ENCODE measurements around the gene CD74. TPM values are rescaled to one million over a fixed set of nuclear protein-coding genes. Genes with fewer than 3 reads are reported as not detected.
A peak's percentile ranks its signal among the peaks of the same experiment; 100 is the strongest.
"Not testable (repeated sequence)": the region's sequence is repeated elsewhere in the genome, so short reads cannot be mapped to it uniquely, and the experiment has no call there.

Gene CD74
- 161 TPM for total RNA-seq
- polyA plus RNA-seq, result 554 TPM

- Histone ChIP-seq H3K36me3 (ENCODE audit: insufficient read depth) (no peaks in the 10 kb centered on the region), H3K4me1 (ENCODE audit: insufficient read depth) (no peaks in the 10 kb centered on the region), H3K27ac (ENCODE audit: low read depth) (peak within 1 kb of the TSS; percentile 34), H3K4me3 (ENCODE audit: low read depth, low read length) (peak within 1 kb of the TSS; percentile 28)
- WGBS, result 21% methylated on average over 20 of the region's 20 CpGs
- no peak for DNase-seq (ENCODE audit: extremely low spot score)
Measured at GRCh38 chr5:150412319-150413175, at the start of gene CD74. TSS of gene CD74 (minus strand) at chr5:150412910. CDS start at chr5:150412749, 161 bp downstream.

GRCh38 chr5:150461231-150461630, 48.5 kb upstream of the CD74 start:
- H3K4me1 ChIP-seq (ENCODE audit: insufficient read depth), result peaks cover 2% of the 10 kb centered on the region
- H3K4me3 ChIP-seq (ENCODE audit: low read depth, low read length), result no peak overlapping the region
- no peak for DNase-seq (ENCODE audit: extremely low spot score)
- H3K27ac ChIP-seq (ENCODE audit: low read depth), result no peak overlapping the region
- WGBS, result 59% methylated on average over 2 of the region's 2 CpGs
- H3K36me3 ChIP-seq (ENCODE audit: insufficient read depth), result no peaks in the 10 kb centered on the region

GRCh38 chr5:150460781-150461180, 48.1 kb upstream of the CD74 start:
- no peaks in the 10 kb centered on the region for H3K36me3 ChIP-seq (ENCODE audit: insufficient read depth)
- H3K4me3 ChIP-seq (ENCODE audit: low read depth, low read length), result no peak overlapping the region
- 47% methylated on average over 2 of the region's 2 CpGs for WGBS
- no peak for DNase-seq (ENCODE audit: extremely low spot score)
- no peak overlapping the region for H3K27ac ChIP-seq (ENCODE audit: low read depth)
- H3K4me1 ChIP-seq (ENCODE audit: insufficient read depth), result peaks cover 2% of the 10 kb centered on the region

GRCh38 chr5:150458802-150459557, 46.3 kb upstream of the CD74 start:
- DNase-seq (ENCODE audit: extremely low spot score), result no peak
- no peak overlapping the region for H3K4me3 ChIP-seq (ENCODE audit: low read depth, low read length)
- peaks cover 2% of the 10 kb centered on the region for H3K4me1 ChIP-seq (ENCODE audit: insufficient read depth)
- H3K27ac ChIP-seq (ENCODE audit: low read depth), result no peak overlapping the region
- H3K36me3 ChIP-seq (ENCODE audit: insufficient read depth), result no peaks in the 10 kb centered on the region
- 22% methylated on average over 36 of the region's 36 CpGs for WGBS

- DNase-seq (ENCODE audit: extremely low spot score), result no peak
- Histone ChIP-seq H3K4me3 (ENCODE audit: low read depth, low read length) (no peak overlapping the region), H3K4me1 (ENCODE audit: insufficient read depth) (peaks cover 2% of the 10 kb centered on the region), H3K27ac (ENCODE audit: low read depth) (no peak overlapping the region), H3K36me3 (ENCODE audit: insufficient read depth) (no peaks in the 10 kb centered on the region)
- WGBS, result 92% methylated on average over 16 of the region's 16 CpGs
Measured at GRCh38 chr5:150457562-150458240, 45.0 kb upstream of the CD74 start.

GRCh38 chr5:150457121-150457520, 44.4 kb upstream of the CD74 start:
- no peak overlapping the region for H3K27ac ChIP-seq (ENCODE audit: low read depth)
- peaks cover 2% of the 10 kb centered on the region for H3K4me1 ChIP-seq (ENCODE audit: insufficient read depth)
- no peak for DNase-seq (ENCODE audit: extremely low spot score)
- H3K4me3 ChIP-seq (ENCODE audit: low read depth, low read length), result no peak overlapping the region
- 59% methylated on average over 6 of the region's 6 CpGs for WGBS
- H3K36me3 ChIP-seq (ENCODE audit: insufficient read depth), result no peaks in the 10 kb centered on the region

GRCh38 chr5:150454492-150455229, 42.0 kb upstream of the CD74 start:
- no peak for DNase-seq (ENCODE audit: extremely low spot score)
- 79% methylated on average over 9 of the region's 9 CpGs for WGBS
- H3K4me3 ChIP-seq (ENCODE audit: low read depth, low read length), result no peak overlapping the region
- H3K36me3 ChIP-seq (ENCODE audit: insufficient read depth), result no peaks in the 10 kb centered on the region
- H3K27ac ChIP-seq (ENCODE audit: low read depth), result no peak overlapping the region
- peaks cover 2% of the 10 kb centered on the region for H3K4me1 ChIP-seq (ENCODE audit: insufficient read depth)

GRCh38 chr5:150454027-150454426, 41.3 kb upstream of the CD74 start:
- H3K36me3 ChIP-seq (ENCODE audit: insufficient read depth); H3K4me1 ChIP-seq (ENCODE audit: insufficient read depth); H3K4me3 ChIP-seq (ENCODE audit: low read depth, low read length); DNase-seq (ENCODE audit: extremely low spot score); H3K27ac ChIP-seq (ENCODE audit: low read depth): not testable (repeated sequence)
- 33% methylated on average over 8 of the region's 8 CpGs for WGBS

GRCh38 chr5:150452914-150453313, 40.2 kb upstream of the CD74 start:
- no peak for DNase-seq (ENCODE audit: extremely low spot score)
- H3K36me3 ChIP-seq (ENCODE audit: insufficient read depth), result no peaks in the 10 kb centered on the region
- peaks cover 3% of the 10 kb centered on the region for H3K4me1 ChIP-seq (ENCODE audit: insufficient read depth)
- WGBS, result 96% methylated on average over 4 of the region's 4 CpGs
- no peak overlapping the region for H3K4me3 ChIP-seq (ENCODE audit: low read depth, low read length)
- no peak overlapping the region for H3K27ac ChIP-seq (ENCODE audit: low read depth)

GRCh38 chr5:150451594-150451993, 38.9 kb upstream of the CD74 start:
- WGBS, result 95% methylated on average over 1 of the region's 1 CpG
- Histone ChIP-seq H3K4me3 (ENCODE audit: low read depth, low read length) (no peak overlapping the region), H3K27ac (ENCODE audit: low read depth) (no peak overlapping the region), H3K36me3 (ENCODE audit: insufficient read depth) (no peaks in the 10 kb centered on the region), H3K4me1 (ENCODE audit: insufficient read depth) (peaks cover 4% of the 10 kb centered on the region)
- DNase-seq (ENCODE audit: extremely low spot score), result no peak

- Histone ChIP-seq H3K27ac (ENCODE audit: low read depth) (peak within 1 kb of the TSS; percentile 98), H3K36me3 (ENCODE audit: insufficient read depth) (peaks cover 4% of the 10 kb centered on the region), H3K4me1 (ENCODE audit: insufficient read depth) (peaks cover 4% of the 10 kb centered on the region), H3K4me3 (ENCODE audit: low read depth, low read length) (peak within 1 kb of the TSS; percentile 72)
- 4% methylated on average over 58 of the region's 58 CpGs for WGBS
- DNase-seq (ENCODE audit: extremely low spot score), result peak; percentile 89
Measured at GRCh38 chr5:150449517-150450339, 37.0 kb upstream of the CD74 start, which contains the start of gene RPS14. TSS of gene RPS14 (minus strand) at chr5:150449739. CDS start at chr5:150447733, 2,006 bp downstream.

GRCh38 chr5:150448952-150449516, 36.3 kb upstream of the CD74 start:
- peak overlapping the region; percentile 98 for H3K27ac ChIP-seq (ENCODE audit: low read depth)
- peaks cover 4% of the 10 kb centered on the region for H3K4me1 ChIP-seq (ENCODE audit: insufficient read depth)
- no peak for DNase-seq (ENCODE audit: extremely low spot score)
- under 1% methylated on average over 31 of the region's 31 CpGs for WGBS
- peak overlapping the region; percentile 72 for H3K4me3 ChIP-seq (ENCODE audit: low read depth, low read length)
- H3K36me3 ChIP-seq (ENCODE audit: insufficient read depth), result peaks cover 6% of the 10 kb centered on the region

Data from urinary bladder (tissue), 4 donors.